NK-92 (cell line): ENCODE measurements around the gene EFNA1.
A peak's percentile ranks its signal among the peaks of the same experiment; 100 is the strongest.

Source experiments
- DNase-seq: peaks from one replicate; lab custom pipeline; 2025; ENCODE audit not compliant: unreplicated experiment; lab: John Stamatoyannopoulos, UW

EFNA1 gene

GRCh38 chr1:155127105-155127966 is at the start of gene EFNA1:
Gene EFNA1 (plus strand): TSS chr1:155127876. CDS start chr1:155127978, 102 bp downstream.
- DNase-seq: no peak

- no peak for DNase-seq
Measured at GRCh38 chr1:155078469-155079209, 49.0 kb upstream of the EFNA1 start, which contains the start of gene EFNA3. Gene EFNA3 (plus strand): TSS chr1:155078837. CDS start chr1:155078942, 105 bp downstream.

GRCh38 chr1:155079210-155079486 is 48.5 kb upstream of the EFNA1 start:
- DNase-seq: no peak

- DNase-seq: no peak
Measured at GRCh38 chr1:155079487-155080311, 48.0 kb upstream of the EFNA1 start.

- no peak for DNase-seq
Measured at GRCh38 chr1:155080312-155081228, 47.1 kb upstream of the EFNA1 start.

GRCh38 chr1:155081472-155082300 is 46.0 kb upstream of the EFNA1 start:
- no peak for DNase-seq

- DNase-seq: no peak
Measured at GRCh38 chr1:155082301-155083051, 45.2 kb upstream of the EFNA1 start.

GRCh38 chr1:155083052-155083541 is 44.6 kb upstream of the EFNA1 start:
- no peak for DNase-seq

- no peak for DNase-seq
Measured at GRCh38 chr1:155083865-155084721, 43.6 kb upstream of the EFNA1 start.

GRCh38 chr1:155084722-155085503 is 42.8 kb upstream of the EFNA1 start:
- peak; percentile 30 for DNase-seq

- DNase-seq: no peak
Measured at GRCh38 chr1:155085504-155086127, 42.1 kb upstream of the EFNA1 start.

GRCh38 chr1:155086128-155086741 is 41.4 kb upstream of the EFNA1 start:
- DNase-seq: no peak

- no peak for DNase-seq
Measured at GRCh38 chr1:155086856-155087535, 40.7 kb upstream of the EFNA1 start.

- no peak for DNase-seq
Measured at GRCh38 chr1:155091071-155092051, 36.3 kb upstream of the EFNA1 start.
